Uterus (tissue), 2 donors: ENCODE data around the gene DOK6.

Experiments
- POLR2A ChIP-seq, 2 donors: fragments of 450-650 bp; IDR thresholded peaks; one replicate each; pipeline ENCODE4 v1.6.1; 2016; ENCODE audit warnings: antibody characterized with exemption in 2 of 2, mild to moderate bottlenecking in 1 of 2, moderate library complexity in 1 of 2
- TF ChIP-seq, protein P1 (sequence below), 4 experiments: fragments of 200-600 bp in 2 of 4; fragments of 450-650 bp in 2 of 4; sonication (generic) in 2 of 4; IDR thresholded peaks; one replicate each; pipeline ENCODE4 v1.5.1; 2016 to 2019; ENCODE audit warnings: antibody characterized with exemption in 4 of 4, mild to moderate bottlenecking in 2 of 4, moderate library complexity in 1 of 4

DNA sequence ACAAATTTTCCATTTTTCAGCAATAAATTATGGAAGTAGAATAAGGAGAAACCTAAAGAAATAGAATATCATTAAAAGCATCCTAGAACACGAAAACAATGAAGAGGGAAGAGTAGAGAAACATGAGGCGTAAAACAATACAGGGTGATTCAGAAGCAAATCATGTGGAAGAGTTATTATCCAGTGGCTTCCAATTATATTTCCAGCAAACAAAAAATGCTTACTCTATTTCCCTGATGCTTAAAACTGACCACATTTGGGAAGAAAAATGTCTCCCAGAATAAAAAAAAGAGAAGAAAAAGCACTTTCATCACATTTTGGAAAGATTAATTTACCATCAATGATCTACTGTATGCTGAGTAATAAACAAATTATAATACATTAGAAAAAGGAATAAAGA lies 354.4 kb downstream of the DOK6 start:
- TF ChIP-seq, protein P1, sequence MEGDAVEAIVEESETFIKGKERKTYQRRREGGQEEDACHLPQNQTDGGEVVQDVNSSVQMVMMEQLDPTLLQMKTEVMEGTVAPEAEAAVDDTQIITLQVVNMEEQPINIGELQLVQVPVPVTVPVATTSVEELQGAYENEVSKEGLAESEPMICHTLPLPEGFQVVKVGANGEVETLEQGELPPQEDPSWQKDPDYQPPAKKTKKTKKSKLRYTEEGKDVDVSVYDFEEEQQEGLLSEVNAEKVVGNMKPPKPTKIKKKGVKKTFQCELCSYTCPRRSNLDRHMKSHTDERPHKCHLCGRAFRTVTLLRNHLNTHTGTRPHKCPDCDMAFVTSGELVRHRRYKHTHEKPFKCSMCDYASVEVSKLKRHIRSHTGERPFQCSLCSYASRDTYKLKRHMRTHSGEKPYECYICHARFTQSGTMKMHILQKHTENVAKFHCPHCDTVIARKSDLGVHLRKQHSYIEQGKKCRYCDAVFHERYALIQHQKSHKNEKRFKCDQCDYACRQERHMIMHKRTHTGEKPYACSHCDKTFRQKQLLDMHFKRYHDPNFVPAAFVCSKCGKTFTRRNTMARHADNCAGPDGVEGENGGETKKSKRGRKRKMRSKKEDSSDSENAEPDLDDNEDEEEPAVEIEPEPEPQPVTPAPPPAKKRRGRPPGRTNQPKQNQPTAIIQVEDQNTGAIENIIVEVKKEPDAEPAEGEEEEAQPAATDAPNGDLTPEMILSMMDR (IDR thresholded peaks at IDR 0.05) = no peak
- no peak for TF ChIP-seq POLR2A (IDR thresholded peaks at IDR 0.05)
